HEK293 (cell line): ENCODE measurements around the gene TRAF3IP1.

Source experiments
- CTCF ChIP-seq: fragments of 450-650 bp; formaldehyde crosslinking; IDR thresholded peaks from 2 replicates; pipeline ENCODE4 v1.5.1; 2016; ENCODE audit warnings: missing biosample characterization, missing genetic modification characterization
- ZBTB10 ChIP-seq: fragments of 450-650 bp; formaldehyde crosslinking; IDR thresholded peaks from 2 replicates; pipeline ENCODE4 v1.5.1; 2016; ENCODE audit warnings: missing biosample characterization, missing genetic modification characterization
- ZBTB21 ChIP-seq: fragments of 450-650 bp; formaldehyde crosslinking; IDR thresholded peaks from 2 replicates; pipeline ENCODE4 v1.5.1; 2017; ENCODE audit warnings: missing biosample characterization, missing genetic modification characterization
- ZBTB7A ChIP-seq: fragments of 450-650 bp; formaldehyde crosslinking; IDR thresholded peaks from 2 replicates; pipeline ENCODE4 v1.5.1; 2016; ENCODE audit warnings: low read depth, missing biosample characterization, missing genetic modification characterization
- ZFHX2 ChIP-seq: fragments of 450-650 bp; formaldehyde crosslinking; conservative IDR thresholded peaks from 2 replicates; pipeline ENCODE4 v1.5.1; 2016; ENCODE audit warnings: missing biosample characterization, missing genetic modification characterization
- ZNF274 ChIP-seq, 2 experiments: fragments of 200-500 bp in 1 of 2; fragments of 450-650 bp in 1 of 2; sonication (Bioruptor generic) in 1 of 2; formaldehyde crosslinking in 1 of 2; IDR thresholded peaks; 2 replicates each; pipeline versions ENCODE4 v1.5.1 to v1.6.1; 2014 to 2016; ENCODE audit warnings: borderline replicate concordance in 1 of 2, inconsistent platforms in 1 of 2, low read length in 1 of 2, missing biosample characterization in 1 of 2, missing genetic modification characterization in 1 of 2
- ZNF37A ChIP-seq: fragments of 450-650 bp; IDR thresholded peaks from 2 replicates; pipeline ENCODE4 v1.5.1; 2018; ENCODE audit warnings: missing biosample characterization, missing genetic modification characterization
- ZNF621 ChIP-seq: fragments of 450-650 bp; formaldehyde crosslinking; IDR thresholded peaks from 2 replicates; pipeline ENCODE4 v1.5.1; 2017; ENCODE audit warnings: missing biosample characterization, missing genetic modification characterization
- ZNF768 ChIP-seq: fragments of 450-650 bp; formaldehyde crosslinking; IDR thresholded peaks from 2 replicates; pipeline ENCODE4 v1.5.1; 2018; ENCODE audit warnings: missing biosample characterization, mild to moderate bottlenecking, missing genetic modification characterization

- no peak for TF ChIP-seq ZFHX2
- no peak for TF ChIP-seq ZBTB10 (tag by site-specific recombination)
- TF ChIP-seq ZBTB21: no peak
- TF ChIP-seq ZNF768 (tag by site-specific recombination): no peak
- TF ChIP-seq ZNF37A: no peak
- no peak for TF ChIP-seq ZNF621 (tag by site-specific recombination)
- no peak for TF ChIP-seq ZBTB7A (tag by site-specific recombination)
- TF ChIP-seq ZNF274 (IDR thresholded peaks at IDR 0.05; ENCODE audit: low read length): no peak
- TF ChIP-seq ZNF274 (tag by site-specific recombination; IDR thresholded peaks at IDR 0.05; ENCODE audit: borderline replicate concordance): no peak
- no peak for TF ChIP-seq CTCF (tag by site-specific recombination)
These were observed 1.1 kb downstream of the TRAF3IP1 start for GRCh38 chr2:238321467-238321866.
